Posterior vena cava (tissue), 2 donors: Measurements from ENCODE around the gene PTPRU. TPM values are rescaled to one million over a fixed set of nuclear protein-coding genes. Genes with fewer than 3 reads are reported as not detected.
A peak's percentile ranks its signal among the peaks of the same experiment; 100 is the strongest.

Experiments used
- DNase-seq: peaks from one replicate; pipeline ENCODE4 v3.0.0-alpha.2; 2020; ENCODE audit warnings: low spot score
- intact Hi-C, 2 donors: fragments of 100-400 bp; cut with DNase I; formaldehyde crosslinking; loops; one replicate each; pipeline versions ENCODE4 v1.14.1 to v1.14.2; 2022 to 2023
- total RNA-seq, 2 donors: library from RNA; stranded (reverse); fragmentation: NEBNext Ultra II Directional; extraction: Animal tissue kit (Norgen Biotek cat#: 25700); gene quantifications; one replicate each; pipeline ENCODE4 v1.2.1, GENCODE V29; 2021
- donor health status: DM: yes; HTN: yes; CAD: no.
- donor health status: DM: yes; HTN: yes; CAD: no.

The PTPRU gene
- total RNA-seq, 2 donors from 2014 or later, result 12.3 to 16.5 TPM

GRCh38 chr1:29239142-29239541, 2.8 kb downstream of the PTPRU start:
- intact Hi-C loops, result loop anchor here (5.0 to 10.0 kb wide), 2 partner anchors 1466 to 1468 kb away; no protein-coding TSS in a partner anchor
- peak; percentile 56 for DNase-seq

GRCh38 chr1:29240400-29240837, 4.1 kb downstream of the PTPRU start:
- peak; percentile 40 for DNase-seq
- intact Hi-C loops, result loop anchor here in 1 of 2 donors (5.0 to 10.0 kb wide), 2 partner anchors 844 to 1137 kb away; no protein-coding TSS in a partner anchor

DNA sequence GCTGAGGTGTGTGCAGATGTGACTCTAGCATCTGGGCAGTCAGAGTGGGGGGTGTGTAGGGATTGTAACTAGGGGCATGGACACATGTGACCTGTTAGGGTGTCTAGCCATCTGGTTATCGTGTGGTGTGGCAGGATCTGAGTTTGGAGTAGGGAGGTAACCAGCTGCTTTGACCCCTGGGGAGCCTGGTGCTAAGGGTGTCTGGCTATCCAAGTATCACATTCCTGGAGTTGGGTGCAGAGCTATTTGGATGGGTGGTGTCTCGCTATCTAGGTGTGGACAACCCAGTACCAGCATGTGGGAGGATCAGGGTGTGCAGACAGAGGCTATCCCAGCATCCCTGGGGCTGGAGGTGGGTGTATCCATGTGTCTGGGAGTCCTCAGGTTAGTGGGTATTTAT, 4.7 kb downstream of the PTPRU start:
- no peak for DNase-seq
- intact Hi-C loops, result loop anchor here in 1 of 2 donors (5.0 to 10.0 kb wide), 2 partner anchors 844 to 1136 kb away; no protein-coding TSS in a partner anchor

DNA sequence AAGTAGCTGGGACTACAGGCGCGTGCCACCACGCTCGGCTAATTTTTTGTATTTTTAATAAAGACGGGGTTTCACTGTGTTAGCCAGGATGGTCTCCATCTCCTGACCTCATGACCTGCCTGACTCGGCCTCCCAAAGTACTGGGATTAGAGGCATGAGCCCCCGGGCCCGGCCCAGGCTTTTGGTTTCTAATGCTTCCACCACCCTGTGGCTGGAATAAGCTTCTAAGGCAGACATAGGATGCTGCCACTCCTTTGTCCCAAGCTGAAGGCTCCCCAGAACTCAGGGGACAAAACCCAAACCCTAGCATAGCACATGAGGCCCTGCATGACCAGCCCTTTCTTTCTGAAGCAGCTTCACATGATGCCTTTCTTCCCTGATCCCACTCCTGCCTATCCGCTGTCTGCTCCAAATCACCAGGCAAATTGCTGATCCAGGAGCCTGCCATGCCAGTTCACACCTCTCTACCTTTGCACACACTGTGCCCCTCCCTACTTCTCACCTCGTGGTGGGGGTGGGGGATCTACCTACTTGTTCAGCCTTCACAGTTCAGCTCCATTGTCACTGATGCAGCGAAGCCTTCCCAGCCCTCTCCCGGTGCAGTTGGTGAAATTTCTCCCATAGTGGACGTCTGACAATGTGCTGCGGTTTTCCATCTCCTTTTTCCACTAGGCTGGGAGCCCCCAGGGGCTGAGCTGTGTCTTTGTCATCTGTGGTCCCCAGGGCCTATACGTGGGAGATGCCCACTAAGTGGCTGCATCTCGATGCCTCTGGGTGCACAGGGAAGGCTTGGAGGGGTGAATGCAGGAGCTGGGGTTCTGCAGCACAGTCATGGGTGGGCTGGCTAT, 6.9 kb downstream of the PTPRU start:
- DNase-seq, result peak; percentile 72
- intact Hi-C loops, result loop anchor here in 1 of 2 donors (5.0 to 10.0 kb wide), 2 partner anchors 842 to 1134 kb away; no protein-coding TSS in a partner anchor

DNA sequence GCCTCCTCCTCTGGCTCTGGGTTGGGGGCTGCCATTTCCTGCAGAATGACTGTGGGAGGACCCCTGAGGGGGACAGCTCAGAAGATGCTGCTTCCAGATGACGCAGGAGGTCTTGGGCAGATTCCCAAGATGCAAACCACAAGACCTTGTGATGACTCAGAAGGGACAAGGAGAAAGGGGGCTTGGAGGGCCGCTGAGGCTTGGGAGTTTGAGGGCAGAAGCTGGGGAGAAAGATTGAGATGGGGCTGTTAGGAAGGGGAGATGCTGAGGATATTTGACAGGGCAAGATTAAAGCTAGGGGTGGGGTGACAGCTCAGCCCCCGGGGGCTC, 7.5 kb downstream of the PTPRU start:
- intact Hi-C loops, result loop anchor here (1.0 to 10.0 kb wide), 3 partner anchors 33 to 1133 kb away; no protein-coding TSS in a partner anchor

GRCh38 chr1:29245261-29245660, 8.9 kb downstream of the PTPRU start:
- peak; percentile 29 for DNase-seq
- intact Hi-C loops, result loop anchor here in 1 of 2 donors (10.0 kb wide), 1 partner anchor 840 kb away; no protein-coding TSS in a partner anchor

More for the DNA sequence above, 7.5 kb downstream of the PTPRU start:
- DNase-seq, result no peak

DNA sequence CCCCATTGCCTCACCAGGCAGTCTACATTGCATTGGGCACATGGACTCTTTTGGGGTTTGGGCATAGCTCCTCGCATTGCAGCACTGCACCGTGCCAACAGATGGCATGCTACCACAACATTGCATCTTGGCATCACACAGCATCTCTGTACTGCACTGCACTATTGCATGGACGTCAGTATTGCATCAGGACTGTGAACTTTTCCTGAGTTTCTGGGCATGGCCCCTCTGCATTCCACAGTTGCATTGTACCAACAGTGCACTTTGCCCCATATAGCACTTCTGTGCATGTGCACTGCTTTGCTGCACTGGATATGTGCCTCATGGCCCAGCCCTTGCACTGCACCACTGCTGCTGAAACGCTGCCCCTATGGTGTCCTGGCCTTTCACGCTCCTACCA, 9.6 kb downstream of the PTPRU start:
- intact Hi-C loops, result loop anchor here in 1 of 2 donors (10.0 kb wide), 1 partner anchor 839 kb away; no protein-coding TSS in a partner anchor

GRCh38 chr1:29247044-29247443, 10.7 kb downstream of the PTPRU start:
- intact Hi-C loops, result loop anchor here in 1 of 2 donors (10.0 kb wide), 1 partner anchor 838 kb away; no protein-coding TSS in a partner anchor
- peak; percentile 77 for DNase-seq

More for the DNA sequence above, 9.6 kb downstream of the PTPRU start:
- DNase-seq, result peak; percentile 25

DNA sequence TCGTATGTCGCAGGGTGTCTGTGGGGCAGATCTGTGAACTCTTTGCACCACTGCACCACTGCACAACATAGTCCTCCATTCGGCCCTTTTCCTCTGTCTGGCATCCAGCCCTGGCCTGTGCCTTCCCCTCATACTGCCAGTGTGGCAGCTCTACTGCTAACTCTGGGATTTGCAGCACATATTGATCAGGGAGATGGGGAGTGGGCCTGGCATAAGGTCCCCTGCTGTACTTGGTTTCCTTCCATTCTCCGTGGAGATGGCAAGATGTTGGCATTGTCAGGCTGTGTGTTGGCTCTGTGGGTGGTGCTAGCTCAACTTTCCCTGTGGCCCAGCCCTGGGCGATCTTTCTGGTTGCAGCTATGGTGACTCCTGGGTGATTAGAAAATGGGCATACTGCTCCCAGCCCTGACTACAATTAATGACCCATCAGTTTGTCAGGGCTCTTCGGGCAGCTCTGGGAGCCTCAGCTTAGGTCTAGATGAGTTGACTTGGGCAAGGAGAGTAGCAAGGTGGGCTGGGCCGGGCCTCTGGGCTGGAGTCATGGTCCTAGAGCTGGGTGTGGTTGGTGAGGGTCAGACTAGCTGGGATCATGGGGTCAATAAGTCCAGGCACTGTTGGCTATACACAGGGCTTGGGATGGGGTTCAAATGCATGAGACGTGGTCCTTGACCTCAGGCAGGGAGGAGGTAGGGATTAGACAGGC, 11.4 kb downstream of the PTPRU start:
- intact Hi-C loops, result loop anchor here in 1 of 2 donors (10.0 kb wide), 1 partner anchor 837 kb away; no protein-coding TSS in a partner anchor
- peak; percentile 54 for DNase-seq

DNA sequence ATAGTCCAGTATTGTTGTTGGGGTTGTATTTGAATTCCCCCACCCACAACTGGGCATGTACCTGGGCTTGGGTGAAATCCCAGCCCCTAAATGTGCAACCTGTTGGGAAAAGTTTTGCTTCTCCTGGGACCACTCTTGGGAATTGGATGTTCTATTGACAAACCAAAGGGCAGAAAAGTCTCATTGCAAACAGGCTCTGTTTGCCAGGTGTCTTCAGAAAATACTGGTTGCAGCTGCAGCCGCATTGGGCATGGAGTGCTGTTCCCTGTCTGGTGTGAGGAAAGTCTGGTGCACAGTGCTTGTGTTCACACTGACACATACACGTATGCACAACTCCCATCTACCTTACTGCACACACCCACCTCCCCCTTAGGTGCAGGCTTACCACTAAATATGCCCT, 12.1 kb downstream of the PTPRU start:
- intact Hi-C loops, result loop anchor here in 1 of 2 donors (10.0 kb wide), 1 partner anchor 836 kb away; no protein-coding TSS in a partner anchor
- DNase-seq, result no peak

DNA sequence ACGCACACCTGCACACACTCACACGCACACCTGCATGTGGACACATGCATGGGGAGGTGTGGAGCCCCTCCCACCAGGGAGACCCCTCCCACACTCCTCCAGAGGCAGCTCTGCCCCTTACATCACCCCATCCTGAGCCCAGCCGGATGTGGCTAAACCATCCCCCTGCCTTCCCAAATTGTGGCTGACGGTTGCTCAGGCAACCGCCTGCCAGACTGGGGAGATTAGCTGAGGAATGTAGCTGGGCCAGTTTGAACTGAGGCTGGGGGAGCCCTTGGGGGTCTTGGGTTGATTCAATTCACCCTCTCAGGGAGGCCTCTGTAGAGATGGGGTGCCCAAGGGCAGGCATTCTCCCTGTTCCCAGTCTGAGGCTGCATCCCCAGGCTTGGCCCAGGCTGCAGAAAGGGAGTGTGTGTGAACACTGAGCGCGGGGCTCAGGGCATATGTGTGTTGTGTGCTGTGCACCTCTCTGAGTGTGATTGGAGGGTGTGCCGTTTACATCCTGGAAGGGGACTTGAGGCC, 12.9 kb downstream of the PTPRU start:
- DNase-seq, result peak; percentile 70
- intact Hi-C loops, result loop anchor here in 1 of 2 donors (10.0 kb wide), 1 partner anchor 836 kb away; no protein-coding TSS in a partner anchor

DNA sequence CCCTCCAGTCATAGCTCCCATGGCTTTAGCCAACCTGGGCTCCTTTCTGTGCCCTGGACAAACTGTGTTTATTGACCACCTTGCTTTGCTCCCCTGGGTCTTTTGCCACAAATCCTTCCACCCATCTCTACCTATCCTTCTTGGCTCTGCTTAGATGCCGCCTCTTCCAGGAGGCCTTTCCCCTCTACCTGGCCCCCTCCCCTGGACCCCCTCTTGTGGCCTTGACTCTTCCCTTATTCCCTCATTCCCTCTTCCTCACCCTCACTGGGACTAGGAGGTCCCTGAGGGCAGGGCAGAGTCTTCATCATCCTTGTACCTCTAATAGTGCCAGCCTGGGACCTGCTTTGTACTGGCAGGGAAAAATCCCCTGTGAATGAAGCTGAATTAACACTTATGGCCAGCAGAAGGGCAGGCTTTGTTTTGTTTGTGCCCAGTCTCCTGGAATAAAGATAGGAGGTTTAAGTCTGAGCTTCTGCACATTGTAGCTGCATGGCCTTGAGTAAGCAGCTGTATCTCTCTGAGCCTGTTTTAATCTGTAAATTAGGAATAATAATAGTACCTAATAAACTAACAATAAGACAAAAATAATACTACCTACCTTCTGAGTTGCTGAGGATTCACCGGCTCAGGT, 13.7 kb downstream of the PTPRU start:
- DNase-seq, result peak; percentile 19

DNA sequence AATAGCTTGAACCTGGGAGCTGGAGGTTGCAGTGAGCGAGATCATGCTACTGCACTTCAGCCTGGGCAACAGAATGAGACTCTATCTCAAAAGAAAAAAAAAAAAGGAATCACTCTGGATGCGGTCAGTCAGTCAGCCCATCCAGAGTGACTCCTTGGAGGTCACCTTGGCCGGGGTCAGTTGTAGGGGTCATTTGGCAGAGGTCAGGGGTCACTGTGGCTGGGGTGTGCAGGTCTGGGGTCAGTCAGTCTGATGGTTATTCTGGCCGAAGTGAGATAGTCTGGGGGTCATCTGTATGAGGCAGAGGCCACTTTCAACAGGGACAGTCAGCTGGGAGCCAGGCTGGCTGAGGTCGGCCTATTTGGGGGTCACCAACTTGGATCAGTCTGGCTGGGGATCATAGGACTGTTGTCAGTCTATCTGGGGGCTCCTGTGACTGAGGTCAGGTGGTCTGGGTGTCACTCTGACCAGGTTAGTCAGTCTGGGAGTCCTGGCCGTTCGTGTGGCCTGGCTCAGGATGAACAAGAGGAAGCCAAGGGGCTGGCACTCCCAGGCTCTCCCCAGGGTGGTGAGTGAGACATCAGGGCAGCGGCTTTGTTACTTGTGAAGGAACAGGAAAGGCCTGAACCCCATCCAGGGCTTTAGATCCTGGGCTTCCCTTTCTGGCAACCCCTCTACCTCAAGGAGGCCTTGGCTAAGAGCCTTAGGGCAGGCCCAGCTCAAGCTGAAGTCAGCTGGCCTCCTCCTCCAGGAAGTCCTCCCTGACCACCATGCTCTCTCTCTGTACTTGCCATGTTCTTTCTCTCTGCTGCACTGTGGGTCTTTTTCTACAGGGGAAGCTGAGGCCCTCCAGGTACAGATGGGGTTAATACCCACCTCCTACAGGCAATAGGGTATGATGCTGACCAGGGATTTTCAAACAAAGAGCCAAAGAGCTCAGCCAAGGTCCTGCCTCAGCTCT, 15.1 kb downstream of the PTPRU start:
- intact Hi-C loops, result no loop called here

More for the DNA sequence above, 13.7 kb downstream of the PTPRU start:
- intact Hi-C loops, result loop anchor here in 1 of 2 donors (10.0 kb wide), 1 partner anchor 835 kb away; no protein-coding TSS in a partner anchor

GRCh38 chr1:29253180-29253579, 16.9 kb downstream of the PTPRU start:
- intact Hi-C loops, result no loop called here

More for the DNA sequence above, 15.1 kb downstream of the PTPRU start:
- peak; percentile 78 for DNase-seq

DNA sequence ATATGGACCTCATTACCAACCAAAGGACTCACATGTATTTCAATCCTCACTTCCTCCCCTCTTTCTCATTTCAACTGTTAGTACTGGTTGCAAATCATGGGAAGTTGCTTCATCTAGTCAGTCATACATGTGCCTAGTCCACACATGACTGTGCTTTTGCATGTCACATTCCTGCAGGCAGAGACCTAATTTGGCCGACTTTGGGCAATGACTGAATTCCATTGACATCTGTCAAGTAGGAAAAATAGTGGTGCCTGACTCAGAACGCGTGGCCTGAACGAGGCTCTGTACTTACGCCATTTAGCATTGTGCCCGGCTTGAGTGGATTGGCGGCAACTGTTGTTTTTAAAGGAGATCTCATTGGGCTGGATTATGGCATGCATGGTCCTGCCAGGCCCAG, 18.0 kb downstream of the PTPRU start:
- intact Hi-C loops, result no loop called here
- peak; percentile 44 for DNase-seq

More at GRCh38 chr1:29253180-29253579, 16.9 kb downstream of the PTPRU start:
- DNase-seq, result no peak

GRCh38 chr1:29255134-29255666, 18.9 kb downstream of the PTPRU start:
- intact Hi-C loops, result no loop called here
- peak; percentile 48 for DNase-seq

DNA sequence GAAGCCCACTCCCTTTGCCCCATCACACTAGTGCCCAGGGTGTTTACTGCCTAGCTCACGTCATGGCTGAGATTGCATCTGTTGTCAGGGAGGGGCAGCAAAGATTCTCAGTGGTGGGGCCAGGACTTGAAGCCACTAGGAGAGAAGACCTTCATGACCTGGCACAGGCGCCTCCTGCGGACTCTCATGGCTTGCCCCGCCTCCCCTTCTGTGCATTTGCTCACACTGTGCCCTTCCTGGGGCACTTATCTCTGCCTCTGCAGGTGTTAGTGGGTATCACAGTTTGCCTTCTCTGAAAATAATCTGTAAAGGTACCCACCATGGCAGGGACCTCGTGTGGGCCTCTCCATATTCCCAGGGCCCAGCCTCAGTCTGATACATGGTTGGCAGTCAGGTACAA, 20.1 kb downstream of the PTPRU start:
- DNase-seq, result peak; percentile 44
- intact Hi-C loops, result no loop called here
